ENCODE data around the gene SRRT. TPM values are rescaled to one million over a fixed set of nuclear protein-coding genes. Genes with fewer than 3 reads are reported as not detected.

Gene SRRT
- total RNA-seq, 2 donors from 2014 or later = 33.4 to 49.6 TPM

DNA sequence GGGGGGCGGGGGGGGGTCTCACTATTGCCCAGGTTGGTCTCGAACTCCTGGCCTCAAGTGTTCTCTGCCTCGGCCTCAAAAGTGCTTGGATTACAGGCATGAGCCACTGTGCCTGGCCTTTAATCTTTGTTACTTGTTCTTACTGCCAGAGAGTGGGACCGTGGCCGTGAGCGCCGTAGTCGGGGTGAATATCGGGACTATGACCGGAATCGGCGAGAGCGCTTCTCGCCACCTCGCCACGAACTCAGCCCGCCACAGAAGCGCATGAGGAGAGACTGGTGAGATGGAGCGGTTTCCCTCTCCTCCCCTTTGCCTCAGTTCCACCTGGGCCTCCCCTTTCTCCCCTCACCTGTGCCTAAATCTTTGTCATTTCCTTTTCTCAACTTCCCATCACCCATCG is 6.2 kb downstream of the SRRT start:
- TF ChIP-seq, protein P1, sequence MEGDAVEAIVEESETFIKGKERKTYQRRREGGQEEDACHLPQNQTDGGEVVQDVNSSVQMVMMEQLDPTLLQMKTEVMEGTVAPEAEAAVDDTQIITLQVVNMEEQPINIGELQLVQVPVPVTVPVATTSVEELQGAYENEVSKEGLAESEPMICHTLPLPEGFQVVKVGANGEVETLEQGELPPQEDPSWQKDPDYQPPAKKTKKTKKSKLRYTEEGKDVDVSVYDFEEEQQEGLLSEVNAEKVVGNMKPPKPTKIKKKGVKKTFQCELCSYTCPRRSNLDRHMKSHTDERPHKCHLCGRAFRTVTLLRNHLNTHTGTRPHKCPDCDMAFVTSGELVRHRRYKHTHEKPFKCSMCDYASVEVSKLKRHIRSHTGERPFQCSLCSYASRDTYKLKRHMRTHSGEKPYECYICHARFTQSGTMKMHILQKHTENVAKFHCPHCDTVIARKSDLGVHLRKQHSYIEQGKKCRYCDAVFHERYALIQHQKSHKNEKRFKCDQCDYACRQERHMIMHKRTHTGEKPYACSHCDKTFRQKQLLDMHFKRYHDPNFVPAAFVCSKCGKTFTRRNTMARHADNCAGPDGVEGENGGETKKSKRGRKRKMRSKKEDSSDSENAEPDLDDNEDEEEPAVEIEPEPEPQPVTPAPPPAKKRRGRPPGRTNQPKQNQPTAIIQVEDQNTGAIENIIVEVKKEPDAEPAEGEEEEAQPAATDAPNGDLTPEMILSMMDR (IDR thresholded peaks at IDR 0.05) = no peak
- Histone ChIP-seq H3K9me3 (no peaks in the 10 kb centered on the region), H3K4me3 (no peak overlapping the region), H3K4me1 (peaks cover 0 to 42% of the 10 kb centered on the region in 2 donors), H3K27me3 (no peaks in the 10 kb centered on the region), H3K27ac (no peak overlapping the region), H3K36me3 (peaks cover 64% of the 10 kb centered on the region)
- DNase-seq (ENCODE audit: low spot score) = no peak

DNA sequence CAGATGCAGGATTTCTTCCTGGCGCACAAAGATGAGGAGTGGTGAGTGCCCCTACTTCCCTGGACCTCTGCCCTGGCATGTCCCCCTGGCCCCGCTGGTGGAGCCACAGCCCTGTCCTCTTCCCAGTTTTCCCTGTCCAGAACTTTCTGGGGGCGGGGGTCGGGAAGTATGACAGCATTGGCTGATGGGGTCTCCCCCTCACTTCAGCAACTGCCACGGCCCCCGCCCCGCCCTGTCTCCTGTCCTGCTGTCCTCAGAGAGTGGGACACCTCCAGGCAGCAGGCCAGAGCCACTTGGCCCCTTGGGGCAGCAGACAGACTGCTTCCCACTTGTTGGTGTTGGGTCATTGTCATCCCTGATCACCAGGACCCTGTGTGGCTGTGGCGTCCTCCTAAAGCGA is 7.3 kb downstream of the SRRT start:
- Histone ChIP-seq H3K4me3 (no peak overlapping the region), H3K27ac (no peak overlapping the region), H3K36me3 (peaks cover 74% of the 10 kb centered on the region), H3K9me3 (no peaks in the 10 kb centered on the region), H3K27me3 (no peaks in the 10 kb centered on the region), H3K4me1 (peaks cover 0 to 33% of the 10 kb centered on the region in 2 donors)
- DNase-seq (ENCODE audit: low spot score) = no peak
- TF ChIP-seq, protein P1 (IDR thresholded peaks at IDR 0.05) = no peak

DNA sequence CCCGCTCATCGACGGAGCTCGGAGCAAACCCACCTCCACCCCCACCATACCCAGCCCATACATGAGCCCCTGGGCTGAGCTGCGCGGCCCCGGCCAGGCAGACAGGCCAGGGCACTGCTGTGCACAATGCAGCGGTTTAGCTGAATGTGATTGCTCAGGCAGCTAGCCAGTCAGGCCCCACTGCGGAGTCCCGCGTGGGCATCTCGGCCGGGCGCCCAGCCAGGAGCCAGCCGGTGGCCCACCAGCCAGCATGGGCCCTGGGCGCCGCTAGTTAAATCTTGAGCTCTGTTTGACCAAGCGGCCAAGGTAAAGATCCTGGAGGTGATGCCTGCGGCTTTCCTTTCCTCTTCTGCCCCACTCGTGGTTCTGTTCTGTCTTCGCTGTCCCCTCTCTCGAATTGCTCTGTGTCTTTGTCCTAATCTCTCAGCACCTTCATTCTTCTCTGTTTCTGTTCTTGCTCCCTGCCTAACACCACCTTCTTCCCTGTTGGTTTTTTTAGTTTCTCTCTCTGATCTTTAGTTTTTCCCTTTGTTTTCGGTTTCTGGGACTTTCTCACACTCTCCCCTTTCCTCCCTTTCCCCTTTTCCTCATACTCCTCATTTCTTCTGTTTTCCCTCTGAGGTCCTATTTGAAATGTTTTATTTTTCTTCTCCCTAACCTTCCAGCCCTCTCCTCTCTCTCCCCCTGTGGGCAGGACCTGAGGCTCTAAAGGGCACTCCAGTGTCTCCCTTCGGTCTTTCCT is 8.1 kb downstream of the SRRT start:
- no peaks in the 10 kb centered on the region for H3K27me3 ChIP-seq
- H3K4me1 ChIP-seq = peaks cover 0 to 33% of the 10 kb centered on the region in 2 donors
- H3K9me3 ChIP-seq = no peaks in the 10 kb centered on the region
- TF ChIP-seq, protein P1 (IDR thresholded peaks at IDR 0.05) = no peak
- no peak for DNase-seq (ENCODE audit: low spot score)
- H3K27ac ChIP-seq = no peak overlapping the region
- H3K36me3 ChIP-seq = peaks cover 75% of the 10 kb centered on the region
- no peak overlapping the region for H3K4me3 ChIP-seq

DNA sequence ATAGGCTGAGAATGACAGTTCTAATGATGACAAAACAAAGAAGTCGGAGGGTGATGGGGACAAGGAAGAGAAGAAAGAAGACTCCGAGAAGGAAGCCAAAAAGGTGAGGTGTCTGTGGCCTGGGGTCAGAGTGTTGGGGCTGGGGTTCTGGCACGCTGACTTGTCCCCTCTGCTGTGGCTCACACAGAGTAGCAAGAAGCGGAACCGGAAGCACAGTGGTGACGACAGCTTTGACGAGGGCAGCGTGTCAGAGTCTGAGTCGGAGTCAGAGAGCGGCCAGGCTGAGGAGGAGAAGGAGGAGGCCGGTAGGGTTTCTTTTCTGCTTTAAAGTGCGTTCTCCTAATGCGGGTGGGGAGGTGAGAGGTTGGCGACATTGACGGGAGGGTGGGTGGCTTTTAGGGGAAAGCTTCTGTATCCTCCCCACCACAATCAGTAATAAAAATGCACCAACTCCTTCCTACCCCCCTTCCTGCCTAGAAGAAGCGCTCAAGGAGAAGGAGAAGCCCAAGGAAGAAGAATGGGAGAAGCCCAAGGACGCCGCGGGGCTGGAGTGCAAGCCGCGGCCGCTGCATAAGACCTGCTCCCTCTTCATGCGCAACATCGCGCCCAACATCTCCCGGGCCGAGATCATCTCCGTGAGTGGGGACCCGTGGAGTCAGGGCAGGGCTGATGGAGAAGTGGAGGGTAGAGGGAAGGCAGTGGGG is 10.0 kb downstream of the SRRT start:
- H3K27ac ChIP-seq = no peak overlapping the region
- TF ChIP-seq, protein P1 (IDR thresholded peaks at IDR 0.05) = no peak
- no peak overlapping the region for H3K4me3 ChIP-seq
- no peaks in the 10 kb centered on the region for H3K9me3 ChIP-seq
- peaks cover 85% of the 10 kb centered on the region for H3K36me3 ChIP-seq
- H3K27me3 ChIP-seq = no peaks in the 10 kb centered on the region
- no peak for DNase-seq (ENCODE audit: low spot score)
- peaks cover 0 to 33% of the 10 kb centered on the region in 2 donors for H3K4me1 ChIP-seq

DNA sequence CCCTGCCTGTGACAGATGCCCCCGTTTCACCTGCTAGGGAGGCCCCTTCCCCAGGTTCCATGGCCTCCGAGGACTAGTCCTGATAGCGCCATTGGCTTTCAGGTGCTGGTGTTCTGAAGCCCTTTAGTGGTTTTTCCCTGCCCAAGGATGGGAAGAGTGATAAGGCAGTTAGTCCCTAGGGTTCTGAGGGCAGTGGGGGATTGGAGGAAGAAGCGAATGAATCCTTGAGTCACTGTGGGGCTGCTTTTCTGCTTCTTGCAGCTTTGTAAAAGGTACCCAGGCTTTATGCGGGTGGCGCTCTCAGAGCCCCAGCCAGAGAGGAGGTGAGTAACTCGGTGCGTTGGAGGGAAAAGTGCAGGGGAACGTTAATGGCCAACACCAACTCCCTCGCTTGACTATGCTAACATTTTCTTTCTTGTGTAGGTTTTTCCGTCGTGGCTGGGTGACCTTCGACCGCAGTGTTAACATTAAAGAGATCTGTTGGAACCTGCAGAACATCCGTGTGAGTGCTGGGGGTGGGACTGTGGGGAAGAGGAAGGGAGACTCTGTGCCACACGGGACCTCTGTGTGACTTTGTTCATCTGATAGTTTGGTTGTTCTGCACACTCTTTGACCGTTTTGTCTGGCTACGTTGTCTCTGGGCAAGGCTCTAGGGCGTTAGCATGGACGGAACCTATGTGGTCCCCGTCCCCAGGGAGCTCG is 10.7 kb downstream of the SRRT start:
- DNase-seq (ENCODE audit: low spot score) = no peak
- Histone ChIP-seq H3K36me3 (peaks cover 83% of the 10 kb centered on the region), H3K27ac (no peak overlapping the region), H3K4me3 (no peak overlapping the region), H3K4me1 (peaks cover 0 to 33% of the 10 kb centered on the region in 2 donors), H3K9me3 (no peaks in the 10 kb centered on the region), H3K27me3 (no peaks in the 10 kb centered on the region)
- TF ChIP-seq, protein P1 (IDR thresholded peaks at IDR 0.05) = no peak

Data from right atrium auricular region (tissue), 2 donors.